ENCODE data around the gene NEURL4.
A peak's percentile ranks its signal among the peaks of the same experiment; 100 is the strongest.

Gene NEURL4

DNA sequence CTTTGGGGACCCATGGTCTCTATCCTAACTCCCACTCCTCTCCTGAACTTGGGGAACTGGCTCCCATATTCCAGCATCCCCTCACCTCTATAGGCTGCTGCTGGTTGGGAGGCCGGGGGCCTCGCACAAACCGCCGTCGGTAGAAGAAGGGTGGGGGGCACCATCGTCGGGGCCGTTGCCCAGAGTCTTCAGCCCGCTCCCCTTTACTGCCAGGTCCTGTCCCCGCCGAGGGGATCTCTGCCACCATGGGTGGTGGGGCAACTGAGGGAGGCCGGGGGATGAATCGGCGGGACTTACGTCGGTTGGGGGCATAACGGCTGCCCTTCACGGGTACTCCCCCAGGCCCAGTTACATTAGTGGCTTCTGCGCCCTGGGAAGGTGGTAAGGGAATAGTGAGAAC lies 39.0 kb downstream of the NEURL4 start:
- Histone ChIP-seq H3K27me3 (replicated peaks; ENCODE audit: control insufficient read depth, insufficient read depth, low read length, poor library complexity, severe bottlenecking) (no peaks in the 10 kb centered on the region), H3K27ac (ENCODE audit: insufficient read depth, low read length, poor library complexity, severe bottlenecking) (no peak overlapping the region), H3K4me3 (ENCODE audit: insufficient read depth, low read depth, low read length, poor library complexity, severe bottlenecking) (no peak overlapping the region), H3K36me3 (ENCODE audit: control insufficient read depth, insufficient read depth, low read length) (no peaks in the 10 kb centered on the region), H3K9me3 (ENCODE audit: control insufficient read depth, low read length) (no peaks in the 10 kb centered on the region), H3K4me1 (ENCODE audit: control insufficient read depth, insufficient read depth, low read length, poor library complexity, severe bottlenecking) (peaks cover 12% of the 10 kb centered on the region)
- no peak for DNase-seq

DNA sequence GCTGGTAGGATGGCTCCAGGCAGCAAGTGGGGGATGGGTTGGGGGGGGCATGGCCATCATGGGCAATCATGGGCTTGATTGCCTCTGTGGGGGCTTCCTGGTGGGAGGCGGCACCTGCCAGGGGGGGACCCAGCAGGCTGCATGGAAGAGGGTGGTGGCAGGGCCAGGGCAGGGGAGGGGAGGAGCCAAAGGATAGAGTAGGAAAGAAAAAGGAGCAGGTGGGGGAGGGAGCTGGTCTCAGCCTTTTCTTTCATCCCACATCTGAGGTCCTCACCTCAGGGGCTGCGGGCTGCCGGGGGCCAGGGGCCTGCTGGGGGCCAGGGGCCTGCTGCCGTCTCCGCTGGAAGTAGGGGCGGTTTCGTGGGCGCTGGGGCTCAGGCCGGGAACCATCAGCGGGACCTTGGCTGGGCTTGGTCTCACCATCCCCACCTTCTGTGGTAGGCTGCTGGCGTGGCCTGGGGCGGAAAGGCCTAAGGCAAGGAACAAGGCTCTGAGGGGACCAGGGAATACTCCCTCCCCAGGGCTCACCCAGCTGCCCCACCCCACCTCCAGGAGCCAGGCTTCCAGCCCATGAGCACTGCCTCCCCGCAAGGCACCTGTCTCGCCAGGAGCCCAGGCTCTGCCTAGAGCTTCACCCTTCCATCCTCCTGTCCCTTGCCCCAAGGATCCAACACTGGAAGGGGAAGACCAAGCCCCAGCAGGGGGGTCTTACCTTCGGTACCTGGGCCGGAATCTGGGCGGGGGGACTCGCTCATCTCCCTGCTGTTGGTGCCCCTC lies 39.7 kb downstream of the NEURL4 start:
- Histone ChIP-seq H3K4me1 (ENCODE audit: control insufficient read depth, insufficient read depth, low read length, poor library complexity, severe bottlenecking) (peaks cover 6% of the 10 kb centered on the region), H3K27ac (ENCODE audit: insufficient read depth, low read length, poor library complexity, severe bottlenecking) (no peak overlapping the region), H3K4me3 (ENCODE audit: insufficient read depth, low read depth, low read length, poor library complexity, severe bottlenecking) (no peak overlapping the region), H3K36me3 (ENCODE audit: control insufficient read depth, insufficient read depth, low read length) (no peaks in the 10 kb centered on the region), H3K27me3 (replicated peaks; ENCODE audit: control insufficient read depth, insufficient read depth, low read length, poor library complexity, severe bottlenecking) (no peaks in the 10 kb centered on the region), H3K9me3 (ENCODE audit: control insufficient read depth, low read length) (no peaks in the 10 kb centered on the region)
- DNase-seq, result no peak

DNA sequence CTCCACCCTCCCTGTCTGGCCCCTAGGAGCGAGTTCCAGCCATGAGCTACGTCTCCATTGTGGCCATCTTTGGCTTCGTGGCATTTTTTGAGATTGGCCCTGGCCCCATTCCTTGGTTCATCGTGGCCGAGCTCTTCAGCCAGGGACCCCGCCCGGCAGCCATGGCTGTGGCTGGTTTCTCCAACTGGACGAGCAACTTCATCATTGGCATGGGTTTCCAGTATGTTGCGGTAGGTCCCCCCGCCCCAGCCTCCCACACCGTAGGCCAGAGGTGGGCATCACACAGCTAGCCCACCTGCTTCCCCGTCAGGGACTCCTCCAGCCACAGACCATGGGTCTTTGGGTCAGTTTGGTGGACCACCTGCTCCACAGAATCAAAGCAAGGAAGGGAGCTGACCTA lies 43.5 kb downstream of the NEURL4 start:
- peaks cover 21% of the 10 kb centered on the region for H3K4me1 ChIP-seq (ENCODE audit: control insufficient read depth, insufficient read depth, low read length, poor library complexity, severe bottlenecking)
- no peak overlapping the region for H3K27ac ChIP-seq (ENCODE audit: insufficient read depth, low read length, poor library complexity, severe bottlenecking)
- H3K27me3 ChIP-seq (replicated peaks; ENCODE audit: control insufficient read depth, insufficient read depth, low read length, poor library complexity, severe bottlenecking), result peaks cover 12% of the 10 kb centered on the region
- H3K9me3 ChIP-seq (ENCODE audit: control insufficient read depth, low read length), result no peaks in the 10 kb centered on the region
- H3K4me3 ChIP-seq (ENCODE audit: insufficient read depth, low read depth, low read length, poor library complexity, severe bottlenecking), result no peak overlapping the region
- DNase-seq, result no peak
- no peaks in the 10 kb centered on the region for H3K36me3 ChIP-seq (ENCODE audit: control insufficient read depth, insufficient read depth, low read length)

DNA sequence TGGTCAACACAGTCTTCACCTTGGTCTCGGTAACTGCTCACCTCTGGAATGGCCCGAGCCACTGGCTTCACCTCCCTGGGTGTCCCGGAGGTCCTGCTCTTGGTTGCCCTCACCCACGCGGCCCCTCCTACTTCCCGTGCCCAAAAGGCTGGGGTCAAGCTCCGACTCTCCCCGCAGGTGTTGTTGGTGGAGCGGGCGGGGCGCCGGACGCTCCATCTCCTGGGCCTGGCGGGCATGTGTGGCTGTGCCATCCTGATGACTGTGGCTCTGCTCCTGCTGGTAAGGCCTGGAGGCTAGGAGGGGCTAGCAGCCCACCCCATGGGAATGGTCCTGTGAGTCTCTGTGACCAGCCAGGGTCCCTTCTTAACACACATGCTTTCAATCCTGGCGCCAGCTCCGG lies 44.2 kb downstream of the NEURL4 start:
- H3K9me3 ChIP-seq (ENCODE audit: control insufficient read depth, low read length), result no peaks in the 10 kb centered on the region
- peaks cover 12% of the 10 kb centered on the region for H3K27me3 ChIP-seq (replicated peaks; ENCODE audit: control insufficient read depth, insufficient read depth, low read length, poor library complexity, severe bottlenecking)
- no peak overlapping the region for H3K27ac ChIP-seq (ENCODE audit: insufficient read depth, low read length, poor library complexity, severe bottlenecking)
- no peaks in the 10 kb centered on the region for H3K36me3 ChIP-seq (ENCODE audit: control insufficient read depth, insufficient read depth, low read length)
- H3K4me3 ChIP-seq (ENCODE audit: insufficient read depth, low read depth, low read length, poor library complexity, severe bottlenecking), result no peak overlapping the region
- H3K4me1 ChIP-seq (ENCODE audit: control insufficient read depth, insufficient read depth, low read length, poor library complexity, severe bottlenecking), result peaks cover 22% of the 10 kb centered on the region
- no peak for DNase-seq

DNA sequence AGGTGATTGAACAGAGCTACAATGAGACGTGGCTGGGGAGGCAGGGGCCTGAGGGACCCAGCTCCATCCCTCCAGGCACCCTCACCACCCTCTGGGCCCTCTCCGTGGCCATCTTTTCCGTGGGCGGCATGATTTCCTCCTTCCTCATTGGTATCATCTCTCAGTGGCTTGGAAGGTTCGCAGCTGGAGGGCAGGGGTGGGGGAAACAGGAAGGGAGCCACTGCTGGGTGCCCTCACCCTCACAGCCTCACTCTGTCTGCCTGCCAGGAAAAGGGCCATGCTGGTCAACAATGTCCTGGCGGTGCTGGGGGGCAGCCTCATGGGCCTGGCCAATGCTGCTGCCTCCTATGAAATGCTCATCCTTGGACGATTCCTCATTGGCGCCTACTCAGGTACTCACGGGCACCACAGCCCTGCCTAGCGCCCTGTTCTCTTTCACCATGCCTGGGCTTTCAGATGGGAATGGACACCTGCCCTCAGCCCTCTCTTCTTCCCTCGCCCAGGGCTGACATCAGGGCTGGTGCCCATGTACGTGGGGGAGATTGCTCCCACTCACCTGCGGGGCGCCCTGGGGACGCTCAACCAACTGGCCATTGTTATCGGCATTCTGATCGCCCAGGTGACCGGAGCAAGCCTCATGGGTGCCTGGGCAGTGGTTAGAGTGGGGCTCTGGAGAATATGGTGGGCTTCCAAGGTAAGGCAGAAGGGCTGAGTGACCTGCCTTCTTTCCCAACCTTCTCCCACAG lies 45.5 kb downstream of the NEURL4 start:
- H3K27ac ChIP-seq (ENCODE audit: insufficient read depth, low read length, poor library complexity, severe bottlenecking), result no peak overlapping the region
- peaks cover 22% of the 10 kb centered on the region for H3K4me1 ChIP-seq (ENCODE audit: control insufficient read depth, insufficient read depth, low read length, poor library complexity, severe bottlenecking)
- no peak overlapping the region for H3K4me3 ChIP-seq (ENCODE audit: insufficient read depth, low read depth, low read length, poor library complexity, severe bottlenecking)
- no peaks in the 10 kb centered on the region for H3K9me3 ChIP-seq (ENCODE audit: control insufficient read depth, low read length)
- DNase-seq, result no peak
- H3K27me3 ChIP-seq (replicated peaks; ENCODE audit: control insufficient read depth, insufficient read depth, low read length, poor library complexity, severe bottlenecking), result peaks cover 12% of the 10 kb centered on the region
- no peaks in the 10 kb centered on the region for H3K36me3 ChIP-seq (ENCODE audit: control insufficient read depth, insufficient read depth, low read length)

DNA sequence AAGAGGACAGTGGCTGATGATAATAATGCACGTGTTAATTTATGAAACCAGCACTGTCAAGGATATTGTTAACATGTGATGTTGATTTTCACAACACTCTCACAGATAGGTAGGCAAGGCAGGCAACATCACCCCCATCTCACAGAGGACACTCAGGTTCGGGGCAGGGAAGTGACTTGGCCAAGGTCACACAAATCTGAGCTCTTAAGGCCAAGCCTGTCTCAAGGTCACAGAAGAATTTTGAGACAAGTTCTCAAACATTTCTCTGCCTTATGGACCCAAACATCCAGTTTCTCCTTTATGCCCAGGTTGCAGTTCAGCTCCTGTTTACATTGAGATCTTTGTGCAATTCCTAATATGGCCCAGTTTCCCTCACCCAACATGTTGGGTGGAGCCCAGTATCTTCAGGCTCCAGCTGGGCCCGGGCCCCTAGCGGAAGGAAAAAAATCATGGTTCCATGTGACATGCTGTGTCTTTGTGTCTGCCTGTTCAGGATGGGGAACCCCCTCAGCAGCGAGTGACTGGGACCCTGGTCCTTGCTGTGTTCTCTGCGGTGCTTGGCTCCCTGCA lies 46.3 kb downstream of the NEURL4 start:
- Histone ChIP-seq H3K4me1 (ENCODE audit: control insufficient read depth, insufficient read depth, low read length, poor library complexity, severe bottlenecking) (peaks cover 22% of the 10 kb centered on the region), H3K27me3 (replicated peaks; ENCODE audit: control insufficient read depth, insufficient read depth, low read length, poor library complexity, severe bottlenecking) (peaks cover 12% of the 10 kb centered on the region), H3K4me3 (ENCODE audit: insufficient read depth, low read depth, low read length, poor library complexity, severe bottlenecking) (no peak overlapping the region), H3K27ac (ENCODE audit: insufficient read depth, low read length, poor library complexity, severe bottlenecking) (no peak overlapping the region), H3K9me3 (ENCODE audit: control insufficient read depth, low read length) (no peaks in the 10 kb centered on the region), H3K36me3 (ENCODE audit: control insufficient read depth, insufficient read depth, low read length) (no peaks in the 10 kb centered on the region)
- no peak for DNase-seq

DNA sequence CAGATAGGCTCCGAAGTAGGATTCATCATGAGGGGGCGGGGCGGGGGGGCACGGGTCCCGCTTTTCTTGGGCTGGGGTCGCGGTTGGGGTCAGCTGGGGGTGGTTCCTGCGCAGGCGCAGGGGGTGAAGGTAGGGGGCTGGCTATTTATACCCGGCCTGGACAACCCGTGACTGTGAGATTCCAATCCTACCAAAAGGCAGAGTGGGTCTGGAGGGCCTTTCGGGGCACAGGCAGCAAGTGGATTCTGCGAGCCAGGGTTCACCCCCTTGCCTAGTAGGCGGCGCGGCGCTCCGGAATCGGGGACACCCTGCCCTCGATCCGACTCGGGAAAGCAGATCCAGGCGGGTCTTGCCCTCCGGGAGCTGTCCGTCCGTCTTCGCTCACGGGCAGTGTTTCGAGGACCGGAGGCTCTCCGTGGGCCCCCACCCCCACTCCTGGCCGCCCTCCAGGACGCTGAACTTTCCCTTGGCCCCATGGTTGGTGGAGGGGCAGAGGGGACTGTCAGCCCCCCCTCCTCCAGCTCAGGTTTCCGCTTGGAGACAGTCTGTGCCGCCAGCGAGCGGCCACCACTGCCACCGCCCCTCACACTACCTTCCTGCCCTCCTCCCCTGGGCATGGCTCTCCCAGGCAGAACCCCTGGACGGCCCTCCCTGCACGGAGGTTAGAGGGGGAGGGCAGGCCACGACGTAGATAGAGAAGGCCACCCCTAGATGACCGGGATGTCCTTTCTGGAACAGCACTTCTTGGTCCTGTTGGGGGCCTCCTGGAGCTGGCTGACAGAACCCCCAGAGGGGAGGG lies 47.0 kb downstream of the NEURL4 start:
- Histone ChIP-seq H3K27ac (ENCODE audit: insufficient read depth, low read length, poor library complexity, severe bottlenecking) (no peak overlapping the region), H3K27me3 (replicated peaks; ENCODE audit: control insufficient read depth, insufficient read depth, low read length, poor library complexity, severe bottlenecking) (peaks cover 12% of the 10 kb centered on the region), H3K36me3 (ENCODE audit: control insufficient read depth, insufficient read depth, low read length) (no peaks in the 10 kb centered on the region), H3K4me3 (ENCODE audit: insufficient read depth, low read depth, low read length, poor library complexity, severe bottlenecking) (peak overlapping the region; percentile 53), H3K9me3 (ENCODE audit: control insufficient read depth, low read length) (no peaks in the 10 kb centered on the region), H3K4me1 (ENCODE audit: control insufficient read depth, insufficient read depth, low read length, poor library complexity, severe bottlenecking) (peaks cover 22% of the 10 kb centered on the region)
- no peak for DNase-seq

DNA sequence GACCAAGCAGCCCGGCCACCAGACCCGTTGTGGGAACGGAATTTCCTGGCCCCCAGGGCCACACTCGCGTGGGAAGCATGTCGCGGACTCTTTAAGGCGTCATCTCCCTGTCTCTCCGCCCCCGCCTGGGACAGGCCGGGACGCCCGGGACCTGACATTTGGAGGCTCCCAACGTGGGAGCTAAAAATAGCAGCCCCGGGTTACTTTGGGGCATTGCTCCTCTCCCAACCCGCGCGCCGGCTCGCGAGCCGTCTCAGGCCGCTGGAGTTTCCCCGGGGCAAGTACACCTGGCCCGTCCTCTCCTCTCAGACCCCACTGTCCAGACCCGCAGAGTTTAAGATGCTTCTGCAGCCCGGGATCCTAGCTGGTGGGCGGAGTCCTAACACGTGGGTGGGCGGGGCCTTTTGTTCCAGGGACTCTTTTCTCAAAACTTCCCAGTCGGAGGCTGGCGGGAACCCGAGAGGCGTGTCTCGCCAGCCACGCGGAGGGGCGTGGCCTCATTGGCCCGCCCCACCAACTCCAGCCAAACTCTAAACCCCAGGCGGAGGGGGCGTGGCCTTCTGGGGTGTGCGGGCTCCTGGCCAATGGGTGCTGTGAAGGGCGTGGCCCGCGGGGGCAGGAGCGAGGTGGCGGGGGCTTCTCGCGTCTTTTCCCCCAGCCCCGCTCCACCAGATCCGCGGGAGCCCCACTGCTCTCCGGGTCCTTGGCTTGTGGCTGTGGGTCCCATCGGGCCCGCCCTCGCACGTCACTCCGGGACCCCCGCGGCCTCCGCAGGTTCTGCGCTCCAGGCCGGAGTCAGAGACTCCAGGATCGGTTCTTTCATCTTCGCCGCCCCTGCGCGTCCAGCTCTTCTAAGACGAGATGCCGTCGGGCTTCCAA lies 47.8 kb downstream of the NEURL4 start, which contains the start of gene SLC2A4:
SLC2A4 (plus strand) TSS at position 645 of the 879 bp plus-strand sequence; CDS start at position 862, 217 bp downstream.
- peaks cover 22% of the 10 kb centered on the region for H3K4me1 ChIP-seq (ENCODE audit: control insufficient read depth, insufficient read depth, low read length, poor library complexity, severe bottlenecking)
- H3K9me3 ChIP-seq (ENCODE audit: control insufficient read depth, low read length), result no peaks in the 10 kb centered on the region
- peaks cover 12% of the 10 kb centered on the region for H3K27me3 ChIP-seq (replicated peaks; ENCODE audit: control insufficient read depth, insufficient read depth, low read length, poor library complexity, severe bottlenecking)
- peak within 1 kb of the TSS; percentile 53 for H3K4me3 ChIP-seq (ENCODE audit: insufficient read depth, low read depth, low read length, poor library complexity, severe bottlenecking)
- peak; percentile 64 to 76 (median 73) for DNase-seq
- no peaks in the 10 kb centered on the region for H3K36me3 ChIP-seq (ENCODE audit: control insufficient read depth, insufficient read depth, low read length)
- peak within 1 kb of the TSS; percentile 24 for H3K27ac ChIP-seq (ENCODE audit: insufficient read depth, low read length, poor library complexity, severe bottlenecking)

DNA sequence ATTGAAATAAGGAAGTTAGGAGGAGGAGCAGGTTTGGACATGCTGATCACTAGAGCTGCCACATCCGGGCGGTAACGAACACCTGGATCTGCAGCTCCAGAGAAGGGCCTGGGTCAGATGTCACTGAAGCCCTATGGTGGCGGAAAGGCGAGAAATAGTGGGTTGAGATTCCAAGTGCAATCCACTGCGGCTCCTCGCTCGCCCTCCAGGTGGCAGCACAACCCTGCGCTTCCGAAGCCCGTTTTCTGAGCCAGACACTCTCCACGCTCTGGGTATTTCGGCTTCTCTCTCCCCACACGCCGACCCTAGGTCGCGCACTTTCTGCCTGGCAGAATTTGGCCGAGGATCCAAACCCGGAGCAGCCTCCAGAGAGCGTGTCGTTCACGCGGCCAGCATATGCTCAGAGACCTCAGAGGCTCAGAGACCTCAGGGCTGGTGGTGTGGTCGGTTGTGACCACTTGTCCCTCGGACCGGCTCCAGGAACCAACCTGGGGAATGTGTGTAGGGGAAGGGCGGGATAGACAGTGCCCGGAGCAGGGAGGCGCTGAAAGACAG lies 48.5 kb downstream of the NEURL4 start:
- H3K36me3 ChIP-seq (ENCODE audit: control insufficient read depth, insufficient read depth, low read length), result no peaks in the 10 kb centered on the region
- H3K27me3 ChIP-seq (replicated peaks; ENCODE audit: control insufficient read depth, insufficient read depth, low read length, poor library complexity, severe bottlenecking), result peaks cover 12% of the 10 kb centered on the region
- peak overlapping the region; percentile 53 for H3K4me3 ChIP-seq (ENCODE audit: insufficient read depth, low read depth, low read length, poor library complexity, severe bottlenecking)
- H3K27ac ChIP-seq (ENCODE audit: insufficient read depth, low read length, poor library complexity, severe bottlenecking), result peak overlapping the region; percentile 24
- DNase-seq, result peak; percentile 66 to 76 (median 73)
- peaks cover 22% of the 10 kb centered on the region for H3K4me1 ChIP-seq (ENCODE audit: control insufficient read depth, insufficient read depth, low read length, poor library complexity, severe bottlenecking)
- H3K9me3 ChIP-seq (ENCODE audit: control insufficient read depth, low read length), result no peaks in the 10 kb centered on the region

Measured in effector memory CD4-positive, alpha-beta T cell (primary cell).